Panc1 (cell line): ENCODE results near the gene ASMTL. TPM values are rescaled to one million over a fixed set of nuclear protein-coding genes. Genes with fewer than 3 reads are reported as not detected.

Source experiments
- ATAC-seq: fragments of 200-7000 bp; cut with Tn5 transposase; 2 replicates; pipeline ENCODE4 v1.9.1; 2020; ENCODE audit warnings: mild to moderate bottlenecking, moderate library complexity
- BruUV-seq: library from RNA; stranded (reverse); fragments of 400-500 nt; replicated peaks from 2 replicates; lab custom pipeline; 2021; lab: Mats Ljungman, UMichigan
- CTCF ChIA-PET: fragments of 300-600 bp; sonication (Branson Sonifier 250); formaldehyde crosslinking; loops from one replicate; lab custom pipeline; 2022; ENCODE audit warnings: antibody characterized with exemption; lab: Charles Lee
- POLR2A ChIA-PET: fragments of 300-600 bp; sonication (Branson Sonifier 250); formaldehyde crosslinking; loops from one replicate; lab custom pipeline; 2022; ENCODE audit warnings: antibody characterized with exemption; lab: Charles Lee
- DNase-seq: peaks from one replicate; pipeline ENCODE4 v3.0.0-alpha.2; 2010; ENCODE audit warnings: low read depth, low spot score
- H3K27ac ChIP-seq: 2 replicates; pipeline ENCODE4 v1.5.1; 2011; ENCODE audit warnings: mild to moderate bottlenecking, low read length, inconsistent platforms
- H3K27me3 ChIP-seq: fragments of 200-500 bp; sonication (Bioruptor generic); 2 replicates; pipeline ENCODE4 v1.6.0; 2014; ENCODE audit warnings: low read length, inconsistent platforms; ENCODE audit not compliant: control insufficient read depth, insufficient read depth
- H3K36me3 ChIP-seq: fragments of 200-500 bp; sonication (Bioruptor generic); 2 replicates; pipeline ENCODE4 v1.5.1; 2014; ENCODE audit warnings: inconsistent platforms, mild to moderate bottlenecking, low read length, moderate library complexity; ENCODE audit not compliant: control insufficient read depth, insufficient read depth
- H3K4me1 ChIP-seq: 2 replicates; pipeline ENCODE4 v1.5.1; 2011; ENCODE audit warnings: inconsistent platforms, mild to moderate bottlenecking, low read length, moderate library complexity; ENCODE audit not compliant: control insufficient read depth, insufficient read depth
- H3K4me3 ChIP-seq, 2 experiments: 2 replicates each; pipeline ENCODE4 v1.5.1; 2011 to 2012; ENCODE audit warnings: low read depth in 2 of 2, low read length in 2 of 2, mild to moderate bottlenecking in 2 of 2, inconsistent platforms in 1 of 2, moderate library complexity in 1 of 2
- H3K9me3 ChIP-seq: fragments of 200-500 bp; sonication (Bioruptor generic); 2 replicates; pipeline ENCODE4 v1.5.1; 2014; ENCODE audit warnings: low read depth, mild to moderate bottlenecking, inconsistent platforms, low read length, moderate library complexity; ENCODE audit not compliant: control insufficient read depth, insufficient read depth
- POLR2AphosphoS5 ChIP-seq: IDR thresholded peaks from 2 replicates; pipeline ENCODE4 v1.6.1; 2012; ENCODE audit warnings: mild to moderate bottlenecking, low read depth, low read length, moderate library complexity
- SIN3A ChIP-seq: IDR thresholded peaks from 2 replicates; pipeline ENCODE4 v1.6.1; 2012; ENCODE audit warnings: low read depth, mild to moderate bottlenecking, low read length, moderate library complexity, borderline replicate concordance; ENCODE audit not compliant: insufficient read depth
- TCF7L2 ChIP-seq: IDR thresholded peaks from 2 replicates; pipeline ENCODE4 v1.6.1; 2011; ENCODE audit warnings: mild to moderate bottlenecking, low read depth, low read length, inconsistent platforms
- in situ Hi-C: cut with HindIII; loops from 2 replicates; pipeline ENCODE4 v1.10.0; 2016; ENCODE audit warnings: low sequenced_read_pairs, low pct_unique_long_range_greater_than_20kb
- intact Hi-C: fragments of 100-400 bp; cut with micrococcal nuclease; formaldehyde crosslinking; loops from one replicate; pipeline ENCODE4 v1.10.0; 2022; ENCODE audit not compliant: unreplicated experiment
- total RNA-seq: library from RNA; stranded (reverse); gene quantifications from one replicate; pipeline ENCODE4 v1.2.1, GENCODE V29; 2021; ENCODE audit not compliant: unreplicated experiment
- TF ChIP-seq, protein P1 (sequence below): fragments of 450-650 bp; IDR thresholded peaks from 2 replicates; pipeline ENCODE4 v1.5.1; 2017; ENCODE audit warnings: mild to moderate bottlenecking
- TF ChIP-seq, protein P2 (sequence below), 2 experiments: IDR thresholded peaks; 2 replicates each; pipeline ENCODE4 v1.6.1; 2011 to 2012; ENCODE audit warnings: low read depth in 2 of 2, control low read depth in 1 of 2, low read length in 1 of 2, mild to moderate bottlenecking in 1 of 2, moderate library complexity in 1 of 2; ENCODE audit not compliant: insufficient read depth in 1 of 2

ASMTL gene
- total RNA-seq, 1 experiment from 2014 or later, result 16.5 TPM

DNA sequence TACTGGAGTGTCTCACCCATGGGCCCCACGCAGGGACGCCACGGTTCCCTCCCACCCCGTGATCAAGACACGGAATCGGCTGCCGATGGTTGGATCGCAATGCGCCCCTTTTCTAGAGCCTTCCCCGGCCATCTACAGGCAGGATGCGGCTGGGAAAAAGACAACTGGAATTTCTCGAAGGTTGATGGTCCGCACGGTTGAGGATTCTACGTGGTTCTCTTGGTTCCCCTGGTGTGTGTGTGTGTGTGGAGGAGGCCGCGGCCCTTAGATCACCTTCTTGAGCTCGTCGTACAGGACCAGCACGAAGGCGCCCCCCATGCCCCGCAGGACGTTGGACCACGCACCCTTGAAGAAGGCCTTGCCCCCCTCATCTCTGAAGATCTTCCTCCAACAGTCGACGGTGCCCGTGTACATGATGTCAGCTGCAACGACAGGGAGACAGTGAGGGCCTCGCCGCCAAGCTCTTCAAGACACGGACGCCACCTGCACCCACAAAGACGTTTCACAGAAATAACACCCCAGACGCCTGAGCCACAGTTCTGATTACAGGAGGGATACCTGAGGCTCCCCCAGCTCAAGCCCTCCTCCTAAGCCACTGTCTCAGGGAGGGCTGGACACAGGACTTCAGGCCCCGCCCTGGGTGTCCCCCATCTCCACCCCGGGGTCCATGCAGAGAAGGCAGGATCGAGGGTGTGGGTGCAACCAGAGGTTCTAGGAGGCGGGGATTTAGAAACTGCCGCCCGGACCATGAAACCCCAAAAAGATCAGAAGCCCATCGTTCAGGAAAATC lies 66.2 kb downstream of the ASMTL start:
- DNase-seq (no peak), ATAC-seq (no peak)
- intact Hi-C loops, result no loop called here
- ChIA-PET CTCF (no interaction called here), POLR2A (no interaction called here)
- Histone ChIP-seq H3K36me3 (peaks cover 3% of the 10 kb centered on the region; the same call in 1 of the 2 replicates), H3K27ac (no peak overlapping the region), H3K27me3 (no peaks in the 10 kb centered on the region), H3K4me3 (no peak overlapping the region), H3K4me1 (no peaks in the 10 kb centered on the region), H3K9me3 (no peaks in the 10 kb centered on the region)
- in situ Hi-C loops, result no loop called here
- TF ChIP-seq TCF7L2 (no peak), POLR2AphosphoS5 (no peak), SIN3A (no peak)
- TF ChIP-seq, protein P1, sequence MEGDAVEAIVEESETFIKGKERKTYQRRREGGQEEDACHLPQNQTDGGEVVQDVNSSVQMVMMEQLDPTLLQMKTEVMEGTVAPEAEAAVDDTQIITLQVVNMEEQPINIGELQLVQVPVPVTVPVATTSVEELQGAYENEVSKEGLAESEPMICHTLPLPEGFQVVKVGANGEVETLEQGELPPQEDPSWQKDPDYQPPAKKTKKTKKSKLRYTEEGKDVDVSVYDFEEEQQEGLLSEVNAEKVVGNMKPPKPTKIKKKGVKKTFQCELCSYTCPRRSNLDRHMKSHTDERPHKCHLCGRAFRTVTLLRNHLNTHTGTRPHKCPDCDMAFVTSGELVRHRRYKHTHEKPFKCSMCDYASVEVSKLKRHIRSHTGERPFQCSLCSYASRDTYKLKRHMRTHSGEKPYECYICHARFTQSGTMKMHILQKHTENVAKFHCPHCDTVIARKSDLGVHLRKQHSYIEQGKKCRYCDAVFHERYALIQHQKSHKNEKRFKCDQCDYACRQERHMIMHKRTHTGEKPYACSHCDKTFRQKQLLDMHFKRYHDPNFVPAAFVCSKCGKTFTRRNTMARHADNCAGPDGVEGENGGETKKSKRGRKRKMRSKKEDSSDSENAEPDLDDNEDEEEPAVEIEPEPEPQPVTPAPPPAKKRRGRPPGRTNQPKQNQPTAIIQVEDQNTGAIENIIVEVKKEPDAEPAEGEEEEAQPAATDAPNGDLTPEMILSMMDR, result no peak
- TF ChIP-seq, protein P2, sequence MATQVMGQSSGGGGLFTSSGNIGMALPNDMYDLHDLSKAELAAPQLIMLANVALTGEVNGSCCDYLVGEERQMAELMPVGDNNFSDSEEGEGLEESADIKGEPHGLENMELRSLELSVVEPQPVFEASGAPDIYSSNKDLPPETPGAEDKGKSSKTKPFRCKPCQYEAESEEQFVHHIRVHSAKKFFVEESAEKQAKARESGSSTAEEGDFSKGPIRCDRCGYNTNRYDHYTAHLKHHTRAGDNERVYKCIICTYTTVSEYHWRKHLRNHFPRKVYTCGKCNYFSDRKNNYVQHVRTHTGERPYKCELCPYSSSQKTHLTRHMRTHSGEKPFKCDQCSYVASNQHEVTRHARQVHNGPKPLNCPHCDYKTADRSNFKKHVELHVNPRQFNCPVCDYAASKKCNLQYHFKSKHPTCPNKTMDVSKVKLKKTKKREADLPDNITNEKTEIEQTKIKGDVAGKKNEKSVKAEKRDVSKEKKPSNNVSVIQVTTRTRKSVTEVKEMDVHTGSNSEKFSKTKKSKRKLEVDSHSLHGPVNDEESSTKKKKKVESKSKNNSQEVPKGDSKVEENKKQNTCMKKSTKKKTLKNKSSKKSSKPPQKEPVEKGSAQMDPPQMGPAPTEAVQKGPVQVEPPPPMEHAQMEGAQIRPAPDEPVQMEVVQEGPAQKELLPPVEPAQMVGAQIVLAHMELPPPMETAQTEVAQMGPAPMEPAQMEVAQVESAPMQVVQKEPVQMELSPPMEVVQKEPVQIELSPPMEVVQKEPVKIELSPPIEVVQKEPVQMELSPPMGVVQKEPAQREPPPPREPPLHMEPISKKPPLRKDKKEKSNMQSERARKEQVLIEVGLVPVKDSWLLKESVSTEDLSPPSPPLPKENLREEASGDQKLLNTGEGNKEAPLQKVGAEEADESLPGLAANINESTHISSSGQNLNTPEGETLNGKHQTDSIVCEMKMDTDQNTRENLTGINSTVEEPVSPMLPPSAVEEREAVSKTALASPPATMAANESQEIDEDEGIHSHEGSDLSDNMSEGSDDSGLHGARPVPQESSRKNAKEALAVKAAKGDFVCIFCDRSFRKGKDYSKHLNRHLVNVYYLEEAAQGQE (IDR thresholded peaks at IDR 0.05; ENCODE audit: insufficient read depth in 1 of 2, low read depth in 2 of 2, low read length in 1 of 2), result no peak
- no TSS peak for BruUV-seq

DNA sequence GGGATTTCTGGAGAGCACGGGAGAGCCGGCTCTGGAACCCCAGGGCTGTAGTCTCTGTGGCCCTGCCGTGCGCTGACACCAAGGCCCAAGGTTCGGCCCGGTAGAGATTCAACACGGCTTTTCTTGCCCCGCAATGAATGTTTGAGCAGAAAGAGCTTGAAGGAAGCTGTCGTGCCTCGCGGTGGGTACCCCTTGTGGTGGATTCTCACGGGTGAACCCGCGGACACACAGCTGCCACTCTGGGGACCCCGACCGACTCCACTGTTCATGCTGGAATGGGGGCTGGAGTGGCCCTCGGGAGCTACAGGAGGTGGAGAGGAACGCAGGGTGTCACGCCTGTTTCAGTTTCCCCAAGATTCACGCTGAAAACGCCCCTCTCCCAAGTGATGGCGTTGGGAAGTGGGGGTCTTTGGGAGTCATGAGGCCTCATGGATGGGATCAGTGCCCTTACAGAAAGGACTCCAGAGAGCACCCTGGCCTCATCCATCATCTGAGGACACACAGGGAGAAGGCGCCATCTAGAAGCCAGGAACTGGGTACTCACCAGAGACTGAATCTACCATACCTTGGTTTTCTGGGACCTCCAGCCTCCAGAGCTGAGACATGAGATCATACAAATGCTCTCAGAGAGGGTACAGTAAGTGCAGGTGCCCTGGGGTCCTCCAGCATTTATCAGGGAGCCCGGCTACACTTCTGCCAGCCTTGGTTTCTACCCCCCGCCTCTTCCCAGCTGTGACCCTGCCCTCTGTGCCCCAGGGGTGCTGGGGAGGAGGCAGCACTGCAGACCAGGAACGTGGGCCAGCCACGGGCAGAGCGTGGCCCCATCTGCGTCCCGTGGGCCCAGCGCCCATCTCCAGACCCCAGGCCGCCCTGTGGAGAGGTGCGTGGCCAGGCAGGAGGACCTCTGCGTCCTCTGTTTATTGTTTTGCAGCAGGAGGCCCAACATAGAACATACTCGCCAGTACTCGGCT lies 67.2 kb downstream of the ASMTL start:
- in situ Hi-C loops, result no loop called here
- ChIA-PET CTCF (no interaction called here), POLR2A (no interaction called here)
- Histone ChIP-seq H3K9me3 (no peaks in the 10 kb centered on the region), H3K4me3 (no peak overlapping the region), H3K4me1 (no peaks in the 10 kb centered on the region), H3K36me3 (0 out of 2 replicates have a peak, but pooled peaks cover 2% of the 10 kb centered on the region), H3K27me3 (no peaks in the 10 kb centered on the region), H3K27ac (no peak overlapping the region)
- DNase-seq (no peak), ATAC-seq (no peak)
- BruUV-seq, result no TSS peak
- TF ChIP-seq POLR2AphosphoS5, result no peak
- intact Hi-C loops, result no loop called here
